ENCODE results near the gene CFAP57.
"Not testable (repeated sequence)": the region's sequence is repeated elsewhere in the genome, so short reads cannot be mapped to it uniquely, and the experiment has no call there.

The CFAP57 gene

DNA sequence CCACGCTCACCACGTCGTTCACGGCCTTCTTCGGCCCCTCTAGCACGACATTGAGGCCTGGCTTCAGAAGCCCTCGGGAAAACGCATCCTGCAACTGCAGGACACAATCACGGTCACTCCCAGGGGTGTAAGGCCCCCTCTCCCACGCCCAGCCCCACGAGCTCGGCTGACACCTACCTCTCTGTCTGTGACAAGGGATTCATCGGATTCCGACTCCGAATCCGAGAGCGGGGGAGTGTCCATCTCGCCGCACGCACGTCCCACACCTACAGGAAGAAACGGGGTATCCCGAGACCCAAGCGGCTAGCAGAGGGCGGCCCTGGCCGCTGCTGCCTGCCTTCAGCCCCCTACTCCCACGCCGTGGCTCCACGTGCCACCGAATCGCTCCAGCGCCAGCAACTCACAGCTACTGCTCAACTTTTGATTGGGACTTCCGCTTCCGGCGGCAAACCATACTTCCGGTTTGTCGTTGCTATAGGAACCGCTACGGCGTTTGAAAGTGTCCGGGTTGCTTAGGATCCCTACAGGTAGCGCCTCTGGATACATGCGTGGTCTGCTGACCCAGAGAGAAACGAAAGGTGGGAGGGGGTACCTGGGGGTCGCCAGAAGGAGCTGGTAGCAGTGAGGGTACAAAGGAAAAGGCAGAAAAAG, at the start of gene CFAP57, which contains the start of gene EBNA1BP2:
CFAP57 (plus strand) TSS at position 455 of the 651 bp plus-strand sequence. CDS start 424 bp downstream, outside the sequence.
EBNA1BP2 (minus strand) TSS at position 415 of the 651 bp plus-strand sequence; CDS start at position 243, 172 bp downstream.
- peak; percentile 96 for DNase-seq (ENCODE audit: low read depth)

DNA sequence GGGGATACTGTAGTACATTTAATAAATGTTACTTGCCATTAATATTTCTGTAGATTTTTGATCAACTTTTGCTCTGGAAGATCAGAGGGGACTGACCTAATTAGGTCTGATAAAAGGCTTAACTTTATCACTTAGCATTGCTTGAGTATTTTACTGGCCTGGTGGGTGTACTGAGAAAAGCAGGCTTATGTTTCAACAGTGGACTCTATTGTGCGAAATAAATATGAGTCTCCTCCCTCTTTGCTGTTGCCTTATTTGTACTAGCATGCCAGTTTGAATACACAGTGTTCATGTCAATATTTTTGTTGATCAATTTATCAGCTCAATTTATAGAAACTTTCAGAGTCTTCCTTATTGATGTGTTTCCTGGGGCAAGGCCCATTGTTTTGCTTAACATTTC, 49.1 kb upstream of the CFAP57 start:
- DNase-seq (ENCODE audit: low read depth): no peak

DNA sequence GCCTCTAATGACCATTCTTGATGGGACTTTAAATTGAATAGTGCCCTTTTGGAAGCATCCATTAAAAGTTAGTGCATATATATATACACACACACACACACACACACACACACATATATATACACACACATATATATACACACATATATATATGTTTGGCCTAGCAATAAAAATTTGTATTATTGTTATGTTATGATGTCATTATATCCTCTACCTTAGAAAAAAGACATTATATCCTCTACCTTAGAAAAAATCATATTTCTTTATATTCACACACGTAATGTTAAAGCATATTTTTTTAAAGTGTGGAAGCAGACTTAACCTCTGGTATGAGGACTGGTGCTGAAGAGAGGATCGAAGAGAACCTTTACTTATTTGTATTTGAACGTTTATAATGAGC, 43.3 kb upstream of the CFAP57 start:
- DNase-seq (ENCODE audit: low read depth): no peak

DNA sequence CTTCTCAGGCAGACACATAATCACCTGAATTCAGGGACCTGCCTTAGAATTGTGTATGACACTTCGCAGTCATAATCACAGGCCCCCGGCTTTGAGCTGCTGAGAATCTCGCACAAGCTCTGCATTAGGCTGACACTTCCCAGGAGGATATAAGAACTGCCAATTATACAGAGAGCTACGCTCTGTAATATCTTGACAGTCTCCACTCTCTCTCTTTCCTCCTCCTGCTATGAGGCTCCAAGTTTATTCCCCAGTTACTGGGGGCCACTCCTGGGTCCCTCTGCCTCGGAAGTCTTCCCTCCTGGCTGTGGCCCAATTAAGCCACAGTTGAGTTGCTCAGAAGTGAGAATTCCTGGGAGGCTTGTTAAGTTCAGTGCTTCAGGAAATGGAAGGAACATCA, 42.7 kb upstream of the CFAP57 start:
- DNase-seq (ENCODE audit: low read depth): no peak

DNA sequence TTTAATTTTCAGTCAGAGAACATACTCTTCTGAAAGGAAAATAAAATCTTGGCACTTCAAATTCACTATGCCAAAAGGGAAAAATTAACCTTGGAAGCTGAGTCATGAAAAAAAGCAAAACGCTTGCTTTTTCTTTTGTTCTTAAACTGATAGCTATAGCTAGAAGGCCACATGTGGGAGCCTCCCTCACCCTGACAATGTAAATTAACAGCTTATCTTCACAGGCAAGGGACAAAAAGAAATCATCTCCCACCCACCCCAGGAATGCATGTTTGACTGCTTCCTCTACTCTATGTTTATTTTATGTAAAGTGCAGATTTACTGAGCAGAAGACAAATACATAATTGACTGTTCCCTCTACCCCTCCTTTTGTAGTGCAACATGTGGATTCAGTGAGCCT, 38.1 kb upstream of the CFAP57 start:
- DNase-seq (ENCODE audit: low read depth): no peak

DNA sequence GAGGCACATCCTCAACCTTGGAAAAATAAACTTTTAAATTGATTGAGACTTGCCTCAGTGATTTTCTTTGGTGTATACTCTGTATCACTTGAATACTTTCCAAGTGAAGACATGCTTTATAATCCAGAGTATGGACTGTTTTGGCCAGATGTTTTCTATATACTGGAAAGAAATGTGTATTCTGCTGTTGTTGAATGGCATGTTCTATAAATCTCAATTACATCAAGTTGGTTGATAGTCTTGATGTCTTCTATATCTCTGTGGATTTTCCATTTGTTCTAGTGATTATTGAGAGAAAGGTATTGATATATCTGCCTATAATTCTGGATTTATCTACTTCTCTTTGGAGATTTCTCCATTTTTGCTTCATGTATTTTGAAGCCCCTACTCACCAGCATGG, 37.5 kb upstream of the CFAP57 start:
- DNase-seq (ENCODE audit: low read depth): no peak

DNA sequence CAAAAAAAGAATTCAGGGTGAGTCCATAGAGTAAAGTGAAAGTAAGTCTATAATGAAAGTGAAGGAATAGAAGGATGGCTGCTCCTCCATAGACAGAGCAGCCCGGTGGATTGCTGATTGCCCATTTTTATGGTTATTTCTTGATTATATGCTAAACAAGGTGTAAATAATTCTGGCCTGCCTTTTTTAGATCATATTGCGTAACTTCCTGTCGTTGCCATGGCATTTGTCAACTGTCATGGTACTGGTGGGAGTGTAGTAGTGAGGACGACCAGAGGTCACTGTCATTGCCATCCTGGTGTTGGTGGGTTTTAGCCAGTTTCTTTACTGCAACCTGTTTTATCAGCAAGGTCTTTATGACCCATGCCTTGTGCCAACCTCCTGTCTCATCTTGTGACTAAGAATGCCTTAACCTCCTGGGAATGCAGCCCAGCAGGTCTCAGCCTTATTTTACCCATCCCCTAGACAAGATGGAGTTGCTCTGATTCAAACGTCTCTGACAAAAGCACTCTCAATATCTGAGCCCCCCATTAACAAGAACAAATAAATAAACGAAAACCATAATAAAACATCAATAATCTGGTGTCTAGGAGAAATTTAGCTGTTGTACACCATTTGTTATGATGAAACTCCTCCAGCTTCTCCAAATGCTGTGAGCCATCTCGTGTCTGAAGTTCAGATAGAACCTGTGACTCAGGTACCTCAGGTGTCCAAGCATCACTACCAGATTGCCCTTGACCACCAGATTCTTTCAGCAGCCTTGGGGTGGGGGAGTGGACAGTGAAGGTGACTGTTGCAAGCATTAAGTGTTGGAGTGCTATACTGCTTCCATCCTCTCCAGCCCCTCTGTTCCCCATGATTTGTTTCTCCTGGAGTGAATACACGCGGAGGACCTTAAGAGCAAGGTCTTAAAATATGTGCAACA, 36.0 kb upstream of the CFAP57 start:
- DNase-seq (ENCODE audit: low read depth): no peak

DNA sequence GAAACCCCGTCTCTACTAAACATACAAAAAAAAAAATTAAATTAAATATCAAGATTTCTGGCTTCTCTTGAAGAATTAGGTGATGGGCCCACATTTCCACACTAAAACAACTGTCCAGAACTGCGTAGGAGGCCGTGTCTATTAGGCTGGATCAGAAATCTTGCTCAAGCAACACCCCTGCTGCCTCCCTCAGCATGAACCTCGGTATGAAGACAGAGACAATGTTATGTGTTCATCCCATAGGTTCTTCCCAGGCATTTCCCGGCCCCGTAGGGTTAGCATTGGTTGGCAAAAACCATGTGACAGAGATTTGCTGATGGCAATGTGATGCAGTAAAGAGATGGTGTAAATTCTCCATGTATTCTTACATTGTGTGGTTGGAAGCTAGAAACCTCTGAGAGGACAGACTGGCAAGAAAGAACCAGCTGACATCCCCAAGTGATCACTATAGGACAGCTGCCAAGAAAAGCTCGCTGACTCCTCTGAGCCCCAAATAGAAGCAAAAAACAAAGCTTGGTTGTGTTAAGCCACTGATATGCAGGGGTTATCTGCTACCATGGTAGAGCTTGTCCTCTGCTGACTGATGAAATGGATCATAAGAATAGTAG, 34.6 kb upstream of the CFAP57 start:
- no peak for DNase-seq (ENCODE audit: low read depth)

DNA sequence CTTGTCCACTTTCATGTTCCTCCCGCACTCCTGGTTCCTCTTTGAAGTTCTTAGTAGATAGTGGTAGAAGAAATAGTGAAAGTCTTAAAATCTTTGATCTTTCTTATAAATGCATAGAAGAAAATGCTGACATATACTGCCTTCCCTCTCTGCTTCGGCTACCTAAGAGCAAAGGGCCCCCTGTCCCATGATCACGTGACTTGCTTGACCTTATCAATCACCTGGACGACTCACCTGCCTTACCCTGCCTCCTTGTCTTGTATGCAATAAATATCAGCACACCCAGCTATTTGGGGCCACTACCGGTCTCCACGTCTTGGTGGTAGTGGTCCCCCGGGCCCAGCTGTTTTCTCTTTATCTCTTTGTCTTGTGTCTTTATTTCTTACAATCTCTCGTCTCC, 32.8 kb upstream of the CFAP57 start:
- DNase-seq (ENCODE audit: low read depth): not testable (repeated sequence)

DNA sequence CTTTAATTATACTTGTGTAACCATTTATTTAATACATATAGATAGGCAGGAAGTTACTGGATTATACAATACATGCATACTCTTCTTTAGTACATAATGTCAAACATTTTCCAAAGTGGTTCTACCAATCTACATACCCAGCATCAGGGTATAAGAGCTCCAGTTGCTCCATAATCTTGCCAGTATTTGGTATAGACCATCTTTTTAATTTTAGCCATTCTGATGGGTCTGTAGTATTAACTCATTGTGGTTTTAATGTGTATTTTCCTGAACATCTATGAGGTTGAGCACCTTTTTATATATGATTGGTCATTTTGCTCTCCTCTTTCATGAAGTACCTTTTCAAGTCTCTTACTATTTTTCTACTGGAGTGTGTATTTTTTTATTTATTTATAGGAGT, 32.1 kb upstream of the CFAP57 start:
- DNase-seq (ENCODE audit: low read depth): no peak

DNA sequence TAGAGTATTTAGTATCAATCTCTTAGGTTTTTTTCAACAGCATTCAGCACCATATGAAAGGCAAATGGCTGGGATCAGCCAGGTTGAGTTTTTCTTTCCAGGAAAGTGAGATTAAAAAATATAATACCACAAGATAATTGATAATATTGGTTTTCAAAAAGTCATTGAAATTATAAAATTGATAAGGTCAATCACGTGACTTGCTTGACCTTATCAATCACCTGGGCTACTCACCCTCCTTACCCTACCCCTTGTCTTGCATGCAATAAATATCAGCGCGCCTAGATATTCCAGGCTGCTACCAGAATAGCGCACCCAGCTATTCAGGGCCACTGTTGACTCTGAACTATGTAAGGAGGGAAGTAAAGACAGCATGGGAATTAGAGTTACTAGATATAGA, 31.5 kb upstream of the CFAP57 start:
- DNase-seq (ENCODE audit: low read depth): no peak

DNA sequence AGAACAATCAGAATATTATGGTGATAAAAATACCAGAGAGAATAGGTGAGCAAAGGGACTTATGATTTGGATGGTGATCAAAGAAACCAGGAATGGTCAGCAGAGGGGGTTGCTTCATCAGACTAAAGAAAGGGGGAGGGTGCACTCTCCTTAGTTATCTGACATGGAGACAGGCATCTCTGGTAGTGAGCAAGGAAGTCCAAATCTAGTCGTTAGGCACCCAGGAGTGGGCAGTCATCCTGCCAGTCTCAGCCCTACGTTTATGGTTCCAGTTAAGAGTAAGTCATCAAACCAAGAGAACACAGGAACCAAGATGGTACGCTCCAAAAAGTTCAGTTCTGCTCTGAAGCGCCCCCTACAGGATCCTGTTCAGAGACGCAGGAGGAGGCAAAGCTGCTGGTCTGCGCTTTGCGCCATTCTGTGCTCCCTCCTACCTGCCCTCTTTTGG, 28.7 kb upstream of the CFAP57 start:
- peak; percentile 53 for DNase-seq (ENCODE audit: low read depth)

DNA sequence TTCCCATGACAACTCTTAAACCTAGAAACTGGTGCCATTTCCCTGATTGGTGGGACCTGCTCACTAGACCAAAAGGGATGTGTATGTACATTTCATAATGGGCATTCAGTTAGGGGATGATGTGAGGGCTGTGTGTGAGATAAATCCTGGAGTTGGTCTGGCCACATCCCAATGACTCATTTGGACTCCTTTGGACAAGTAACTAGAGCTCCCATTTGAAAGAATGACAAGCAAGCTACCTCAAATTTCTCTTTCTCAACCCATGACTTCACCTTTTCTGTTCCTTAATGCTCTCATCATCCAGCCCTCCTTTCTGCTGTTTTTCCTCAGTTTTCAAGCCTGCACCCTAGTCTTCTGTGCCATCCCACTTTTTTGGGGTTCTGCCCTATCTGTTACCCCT, 27.9 kb upstream of the CFAP57 start:
- DNase-seq (ENCODE audit: low read depth): peak; percentile 67

DNA sequence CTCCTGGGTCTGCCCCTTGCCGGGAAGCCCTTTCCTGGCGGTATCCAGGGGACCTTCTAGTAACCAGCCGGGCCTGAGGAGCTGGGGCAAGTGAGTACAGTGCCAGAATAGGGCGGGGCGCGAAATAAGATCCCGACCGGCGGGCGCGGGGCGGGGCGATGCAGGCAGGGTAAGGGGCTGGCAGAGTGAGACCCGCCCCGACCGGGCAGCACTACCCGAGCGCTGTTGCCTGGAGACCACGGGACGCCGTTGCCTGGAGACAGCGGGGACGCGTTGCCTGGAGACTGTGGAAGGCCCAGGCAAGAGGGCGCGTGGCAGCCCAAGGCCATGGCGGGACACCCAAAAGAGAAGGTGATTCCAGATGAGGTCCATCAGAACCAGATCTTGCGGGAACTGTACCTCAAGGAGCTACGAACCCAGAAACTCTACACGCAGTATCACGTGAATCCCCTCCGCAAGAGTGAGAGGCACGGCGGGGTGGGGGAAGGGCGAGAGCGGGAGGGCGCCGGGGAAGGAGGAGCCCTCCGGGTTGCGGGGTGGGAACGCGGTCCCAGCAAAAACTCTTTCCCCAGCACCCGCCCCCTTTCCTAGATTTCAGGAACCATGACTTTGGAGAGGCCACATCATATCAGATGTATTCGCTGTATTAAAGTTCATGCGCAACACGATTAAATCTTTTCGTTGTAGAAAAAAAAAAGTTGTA, 24.4 kb upstream of the CFAP57 start:
- DNase-seq (ENCODE audit: low read depth): peak; percentile 79

DNA sequence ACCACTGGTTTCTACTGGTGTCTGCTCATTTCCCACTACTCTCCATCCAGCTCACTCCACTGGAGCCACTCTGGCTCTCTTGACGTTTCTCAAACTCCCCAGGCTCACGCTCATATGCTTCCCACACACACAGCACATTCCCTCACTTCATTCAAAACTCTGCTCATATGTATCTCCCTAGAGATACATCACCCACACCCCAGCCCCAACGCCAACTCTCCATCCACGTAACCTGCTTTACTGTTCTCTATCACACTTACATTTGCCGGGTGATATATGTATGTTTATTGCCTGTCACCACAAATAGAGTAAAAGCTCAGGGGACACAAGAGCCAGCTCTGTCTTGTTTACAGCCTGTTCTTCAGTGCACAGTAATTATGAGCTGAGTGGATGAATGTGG, 22.2 kb upstream of the CFAP57 start:
- DNase-seq (ENCODE audit: low read depth): no peak

DNA sequence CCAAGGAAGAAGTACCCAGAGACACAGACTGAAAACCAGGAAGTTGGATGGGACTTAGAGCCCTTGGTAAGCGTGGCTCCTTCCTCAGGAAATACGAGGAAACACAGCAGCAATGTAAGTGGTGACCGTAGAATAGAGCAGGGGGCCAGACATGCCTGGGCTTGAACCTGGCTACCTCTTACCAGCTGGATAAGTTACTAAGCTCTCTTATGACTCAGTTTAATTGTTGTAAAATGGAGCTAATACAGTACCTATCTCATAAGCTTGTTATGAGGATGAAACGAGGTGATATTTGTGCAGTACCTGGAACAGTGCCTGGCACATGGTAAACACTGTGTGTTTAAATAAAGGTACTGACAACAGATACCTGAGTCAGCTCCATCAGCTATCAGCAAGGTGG, 19.3 kb upstream of the CFAP57 start:
- DNase-seq (ENCODE audit: low read depth): no peak

DNA sequence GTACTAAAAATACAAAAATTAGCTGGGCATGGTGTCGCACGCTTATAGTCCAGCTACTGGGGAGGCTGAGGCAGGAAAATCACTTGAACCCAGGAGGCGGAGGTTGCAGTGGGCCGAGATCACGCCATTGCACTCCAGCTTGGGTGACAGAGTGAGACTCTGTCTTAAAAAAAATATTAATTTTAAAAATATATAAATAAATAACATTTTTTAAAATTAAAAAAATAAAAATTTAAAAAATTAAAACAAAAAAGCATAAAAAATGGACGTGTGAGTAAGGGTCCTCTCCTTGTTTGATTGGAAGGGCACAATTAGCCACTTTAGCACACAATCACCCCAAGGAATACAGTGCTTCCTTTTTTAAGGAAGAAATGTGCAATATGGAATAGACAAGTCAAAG, 18.7 kb upstream of the CFAP57 start:
- no peak for DNase-seq (ENCODE audit: low read depth)

DNA sequence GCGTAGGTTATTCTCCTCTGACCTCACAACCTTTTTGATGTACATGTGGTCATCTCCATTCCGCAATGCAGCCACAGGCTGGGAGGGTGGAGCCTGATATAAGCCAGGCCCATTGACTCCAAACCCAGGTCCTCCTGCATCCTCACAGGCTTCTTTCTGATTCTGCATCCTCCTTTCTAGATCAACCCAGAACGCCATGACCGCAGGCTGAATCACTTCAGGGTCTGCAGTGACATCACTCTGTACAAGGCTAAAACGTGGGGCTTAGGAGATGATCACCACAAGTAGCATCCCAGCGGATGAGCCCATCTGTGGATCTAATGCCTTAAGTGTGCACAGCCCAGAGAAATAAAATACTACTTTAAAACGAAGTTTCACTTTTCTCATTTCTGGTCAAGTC, 16.1 kb upstream of the CFAP57 start:
- DNase-seq (ENCODE audit: low read depth): peak; percentile 60

DNA sequence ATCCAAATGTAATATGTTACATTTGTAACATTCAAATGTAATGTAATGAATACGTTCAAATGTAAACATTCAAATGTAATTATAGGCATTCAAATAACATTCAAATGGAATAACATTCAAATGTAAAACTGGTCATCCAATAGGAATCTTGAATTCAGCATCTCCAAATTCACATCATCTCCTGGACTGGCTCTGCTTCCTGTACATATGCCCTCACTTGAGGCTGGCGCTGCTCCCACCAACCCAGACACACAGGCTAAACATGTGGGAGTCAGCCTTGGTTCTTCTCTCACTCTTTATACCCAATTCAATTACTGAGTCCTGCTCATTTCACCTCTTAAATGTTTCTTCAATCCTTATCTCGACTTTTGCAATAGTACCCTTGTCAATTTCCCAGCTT, 7.0 kb upstream of the CFAP57 start:
- no peak for DNase-seq (ENCODE audit: low read depth)

DNA sequence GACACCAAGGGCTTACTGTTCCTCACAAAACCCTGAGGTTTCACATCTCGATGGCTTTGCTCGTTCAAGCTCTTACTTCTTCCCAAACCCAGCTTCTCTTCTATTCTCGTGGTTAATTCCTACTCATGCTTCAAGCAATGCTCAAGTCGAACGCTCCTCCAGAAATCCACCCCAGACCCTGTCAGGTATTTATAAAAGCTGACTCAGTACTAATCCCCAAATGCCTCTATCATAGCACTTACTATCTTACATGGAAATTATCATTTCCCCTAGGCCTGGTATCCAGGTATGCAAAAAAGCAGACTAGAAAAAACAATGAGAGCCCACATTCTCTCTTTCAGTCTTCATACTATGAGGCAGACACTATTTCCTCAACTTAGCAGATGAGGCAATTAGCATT, 6.4 kb upstream of the CFAP57 start:
- DNase-seq (ENCODE audit: low read depth): no peak

DNA sequence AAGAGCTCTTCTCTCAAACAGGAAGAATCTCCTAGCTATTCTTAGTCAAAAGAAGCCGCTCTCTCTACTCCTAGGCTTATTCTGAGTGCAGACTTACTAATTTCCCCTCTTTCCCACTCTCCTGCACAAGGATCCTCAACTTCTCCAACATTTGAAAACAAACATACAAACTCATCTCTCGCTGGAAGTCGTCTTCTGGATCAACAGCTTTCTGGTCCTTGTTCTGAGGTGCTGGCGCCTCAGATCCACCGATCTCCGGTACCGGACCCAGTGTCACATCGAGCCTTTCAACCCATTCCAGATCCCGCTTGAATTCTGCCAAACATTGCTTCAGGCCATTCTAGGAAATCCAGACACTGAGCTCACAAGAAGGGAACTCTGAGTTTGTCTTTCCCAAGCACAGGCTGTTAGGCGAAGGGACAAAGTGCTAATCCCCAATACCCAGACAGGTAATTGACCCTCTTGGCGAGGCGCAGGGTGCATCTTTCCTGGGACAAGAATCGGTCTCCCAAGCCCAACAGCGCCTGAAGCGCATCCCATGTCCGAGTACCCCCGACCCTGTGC, 736 bp upstream of the CFAP57 start:
- DNase-seq (ENCODE audit: low read depth): peak; percentile 17

DNA sequence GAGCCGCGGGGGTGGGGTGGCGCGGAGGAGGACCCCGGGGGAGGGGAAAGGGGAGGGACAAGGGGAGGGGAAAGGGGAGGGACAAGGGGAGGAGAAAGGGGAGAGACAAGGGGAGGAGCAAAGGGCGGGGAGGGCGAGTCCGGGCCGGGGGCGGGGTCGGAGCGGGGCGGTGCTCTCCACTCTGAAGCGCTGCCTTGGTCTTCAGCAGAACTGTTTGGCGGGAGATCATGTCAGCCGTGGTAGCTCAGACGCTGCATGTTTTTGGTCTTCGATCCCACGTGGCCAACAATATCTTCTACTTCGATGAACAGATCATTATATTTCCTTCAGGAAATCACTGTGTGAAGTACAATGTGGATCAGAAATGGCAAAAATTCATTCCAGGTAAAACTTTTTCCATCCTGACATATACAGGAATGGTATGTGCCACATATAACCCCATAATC, 420 bp downstream of the CFAP57 start:
- peak; percentile 93 for DNase-seq (ENCODE audit: low read depth)
